ENCODE measurements around the gene CCL14.
"Not testable (repeated sequence)": the region's sequence is repeated elsewhere in the genome, so short reads cannot be mapped to it uniquely, and the experiment has no call there.

Gene CCL14

DNA sequence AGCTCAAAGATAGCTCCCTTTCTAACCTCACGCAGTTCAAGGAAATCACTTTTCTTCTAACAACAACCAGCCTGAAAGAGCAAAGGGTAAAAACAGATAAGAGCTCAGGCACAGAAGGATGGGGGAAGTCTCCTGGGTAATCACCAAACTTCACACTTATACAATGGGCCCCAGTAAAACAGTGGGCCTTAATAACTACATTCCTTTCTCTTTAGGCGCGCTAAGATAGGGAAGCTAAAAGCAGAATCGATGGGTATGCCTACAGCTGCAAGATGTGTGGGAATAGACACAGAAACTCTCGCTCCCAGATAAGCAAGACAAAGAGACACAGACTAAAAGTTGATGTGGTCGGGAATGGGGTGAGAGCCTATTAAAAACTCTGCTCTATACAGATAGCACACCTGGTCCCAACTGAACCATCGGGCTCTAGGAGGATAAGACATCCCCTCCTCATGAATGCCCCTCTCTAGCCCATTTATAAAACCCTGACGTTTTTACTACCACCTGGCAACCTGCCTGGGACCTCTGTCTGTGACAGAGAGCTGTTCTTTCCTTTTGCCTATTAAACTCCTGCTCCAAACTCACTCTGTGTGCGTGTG, 43.8 kb downstream of the CCL14 start:
- no peak for DNase-seq (ENCODE audit: low read depth in 3 of 3)

DNA sequence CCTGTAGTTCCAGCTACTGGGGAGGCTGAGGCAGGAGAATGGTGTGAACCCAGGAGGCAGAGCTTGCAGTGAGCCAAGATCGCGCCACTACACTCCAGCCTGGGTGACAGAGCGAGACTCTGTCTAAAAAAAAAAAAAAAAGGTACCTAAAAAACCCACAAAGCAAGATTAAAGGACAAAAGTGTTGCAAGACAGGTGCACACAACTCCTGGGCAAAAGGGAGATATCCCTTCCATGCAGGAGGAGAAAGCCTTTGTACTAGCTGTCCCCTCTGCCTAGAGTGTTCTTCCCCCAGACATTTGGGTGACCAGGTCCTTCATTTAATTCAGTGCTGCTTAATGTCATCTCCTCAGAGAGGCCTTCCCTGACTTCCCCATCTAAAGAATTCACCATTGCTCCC, 48.0 kb downstream of the CCL14 start:
- DNase-seq (ENCODE audit: low read depth in 3 of 3), result not testable (repeated sequence)

- DNase-seq (ENCODE audit: low read depth in 3 of 3), result no peak
Measured at GRCh38 chr17:35936063-35936462, 50.5 kb downstream of the CCL14 start.

DNA sequence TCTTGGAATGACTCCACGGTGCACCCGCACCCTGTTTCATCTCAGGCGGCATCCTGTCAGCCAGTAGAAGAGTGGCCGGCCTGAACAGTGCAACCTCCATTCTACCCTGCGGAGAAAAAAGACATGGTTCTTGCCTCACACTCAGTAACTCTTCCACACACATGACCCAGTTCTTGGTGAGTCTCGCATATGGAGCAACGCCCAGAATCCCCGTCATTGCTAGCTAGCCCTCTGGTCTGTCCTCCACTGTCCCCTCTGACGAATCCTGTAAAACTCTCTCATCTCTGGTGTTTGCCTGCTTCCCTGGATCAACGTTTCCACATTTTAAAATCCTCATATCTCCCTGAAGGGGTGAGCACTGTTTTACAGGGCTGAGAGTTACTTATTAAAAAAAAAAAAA, 51.8 kb downstream of the CCL14 start:
- DNase-seq (ENCODE audit: low read depth in 3 of 3), result no peak

Data from stimulated activated CD4-positive, alpha-beta T cell treated with anti-CD3 and anti-CD28 coated beads, TNF-alpha, amount 100 ng/mL, for 24 hours (primary cell).